GM18502 (cell line): ENCODE data around the gene ZDHHC19.
"Not testable (repeated sequence)": the region's sequence is repeated elsewhere in the genome, so short reads cannot be mapped to it uniquely, and the experiment has no call there.

Experiments used
- ATAC-seq: cut with Tn5 transposase; IDR thresholded peaks from one replicate; pipeline ENCODE4 v1.9.1; 2021; ENCODE audit warnings: mild to moderate bottlenecking; ENCODE audit not compliant: unreplicated experiment, poor library complexity

The ZDHHC19 gene, protein sequence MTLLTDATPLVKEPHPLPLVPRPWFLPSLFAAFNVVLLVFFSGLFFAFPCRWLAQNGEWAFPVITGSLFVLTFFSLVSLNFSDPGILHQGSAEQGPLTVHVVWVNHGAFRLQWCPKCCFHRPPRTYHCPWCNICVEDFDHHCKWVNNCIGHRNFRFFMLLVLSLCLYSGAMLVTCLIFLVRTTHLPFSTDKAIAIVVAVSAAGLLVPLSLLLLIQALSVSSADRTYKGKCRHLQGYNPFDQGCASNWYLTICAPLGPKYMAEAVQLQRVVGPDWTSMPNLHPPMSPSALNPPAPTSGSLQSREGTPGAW

DNA sequence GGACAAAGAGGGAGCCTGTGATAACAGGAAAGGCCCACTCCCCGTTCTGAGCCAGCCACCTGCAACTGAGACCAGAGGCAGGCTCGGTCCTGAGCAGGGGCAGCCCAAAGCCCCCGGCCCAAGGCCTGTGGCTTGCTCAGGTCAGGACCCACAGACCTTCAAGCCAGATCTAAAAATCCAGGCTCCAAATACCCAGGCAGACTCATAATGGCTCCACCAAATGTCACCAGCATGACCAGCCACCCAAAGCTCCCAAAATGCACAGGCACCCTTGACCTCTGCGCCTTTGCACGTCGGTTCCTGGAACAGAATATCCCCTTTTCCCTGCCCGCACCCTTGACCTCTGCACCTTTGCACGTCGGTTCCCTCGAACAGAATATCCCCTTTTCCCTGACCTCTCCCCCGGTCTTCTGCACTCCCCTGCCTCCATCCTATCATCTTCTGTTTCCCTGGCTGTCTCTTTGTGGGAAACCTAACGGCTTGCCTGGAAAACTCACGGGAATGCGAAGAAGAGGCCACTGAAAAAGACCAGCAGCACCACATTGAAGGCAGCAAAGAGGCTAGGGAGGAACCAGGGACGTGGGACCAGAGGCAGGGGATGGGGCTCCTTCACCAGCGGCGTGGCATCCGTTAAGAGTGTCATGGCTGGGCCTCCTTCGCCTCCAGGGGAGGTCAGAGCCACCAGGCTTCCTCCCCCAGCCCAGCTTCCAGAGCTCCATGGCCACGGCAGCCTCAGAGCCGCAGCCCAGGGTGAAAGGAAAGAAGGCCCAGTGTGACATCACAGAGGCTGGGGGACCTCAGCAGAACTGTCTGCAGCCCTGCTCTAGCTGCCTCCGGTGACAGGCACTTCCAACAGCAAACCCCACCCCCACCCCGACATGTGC is at the start of gene ZDHHC19:
Gene ZDHHC19, minus strand, starts transcription at position 728 of the 884 bp plus-strand sequence. Its CDS starts 85 bp downstream, at position 643.
- ATAC-seq = no peak

DNA sequence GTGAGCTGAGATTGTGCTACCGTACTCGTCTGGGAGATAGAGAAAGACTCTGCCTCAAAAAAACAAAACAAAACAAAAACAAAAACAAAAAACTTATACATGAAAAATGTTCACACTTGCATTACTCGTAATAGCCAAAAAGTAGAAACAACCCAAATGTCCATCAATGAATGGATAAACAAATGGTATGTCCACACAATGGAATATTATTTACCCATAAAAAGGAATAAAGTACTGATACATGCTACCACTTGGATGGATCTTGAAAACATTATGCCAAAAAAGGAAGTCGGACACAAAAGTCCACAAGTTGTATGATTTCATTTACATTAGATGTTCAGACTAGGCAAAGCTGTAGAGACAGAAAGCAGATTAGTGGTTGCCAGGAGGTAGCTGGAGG is 49.6 kb upstream of the ZDHHC19 start:
- no peak for ATAC-seq

DNA sequence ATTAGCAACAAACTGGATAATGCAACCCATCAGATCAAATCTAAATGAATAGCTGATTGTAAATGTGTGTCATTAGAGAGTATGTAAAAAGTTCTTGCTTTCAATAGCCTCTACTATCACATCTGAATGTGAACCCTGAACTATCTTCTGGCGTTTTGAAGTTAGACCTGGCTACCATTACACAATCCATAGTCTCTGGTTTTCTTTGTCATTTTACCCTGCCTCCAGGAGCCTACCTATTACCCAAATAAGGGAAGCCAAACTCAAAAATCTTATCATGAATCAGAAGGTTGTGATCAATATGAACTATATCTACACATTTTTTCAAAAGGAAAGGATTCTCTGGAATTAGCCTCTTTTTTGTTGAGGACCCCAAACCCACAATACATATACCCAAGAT is 44.6 kb upstream of the ZDHHC19 start:
- ATAC-seq = no peak

DNA sequence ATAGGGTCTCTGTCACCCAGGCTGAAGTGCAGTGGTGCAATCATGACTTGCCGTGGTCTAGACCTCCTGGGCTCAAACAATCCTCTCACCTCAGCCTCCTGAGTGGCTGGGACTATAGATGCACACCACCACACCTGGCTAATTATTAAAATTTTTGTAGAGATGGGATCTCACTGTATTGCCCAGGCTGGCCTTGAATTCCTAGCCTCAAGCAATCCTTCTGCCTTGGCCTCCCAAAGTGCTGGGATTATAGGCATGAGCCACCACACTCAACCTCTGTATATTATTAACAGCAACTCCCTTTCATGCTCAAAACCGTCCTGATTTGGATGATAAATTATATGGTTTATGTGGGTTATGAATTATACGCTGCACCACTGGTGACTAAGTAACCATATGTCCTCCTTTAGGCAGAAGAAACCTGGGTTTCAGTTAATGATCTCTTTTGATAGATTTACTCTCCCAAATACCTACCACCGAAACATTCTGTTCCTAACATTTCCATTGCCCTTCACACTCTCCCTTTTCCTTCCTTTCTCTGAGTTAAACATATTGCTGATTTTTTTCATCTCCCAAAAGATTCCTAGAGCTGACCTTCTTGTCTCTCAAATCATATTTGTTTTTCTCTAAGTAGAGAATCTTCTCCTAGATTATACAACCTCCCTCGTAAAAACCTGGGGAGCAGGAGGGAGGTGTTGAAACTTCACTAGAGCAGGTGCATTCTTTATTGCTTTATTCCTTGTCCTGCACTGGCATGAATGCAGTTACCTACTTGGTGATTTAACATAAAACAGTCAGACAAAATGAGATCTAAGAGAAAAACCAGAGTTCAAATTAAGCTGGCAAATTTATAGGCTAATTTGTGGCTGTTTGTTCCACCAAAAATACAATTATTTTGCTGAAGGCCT is 43.4 kb upstream of the ZDHHC19 start:
- ATAC-seq = no peak

DNA sequence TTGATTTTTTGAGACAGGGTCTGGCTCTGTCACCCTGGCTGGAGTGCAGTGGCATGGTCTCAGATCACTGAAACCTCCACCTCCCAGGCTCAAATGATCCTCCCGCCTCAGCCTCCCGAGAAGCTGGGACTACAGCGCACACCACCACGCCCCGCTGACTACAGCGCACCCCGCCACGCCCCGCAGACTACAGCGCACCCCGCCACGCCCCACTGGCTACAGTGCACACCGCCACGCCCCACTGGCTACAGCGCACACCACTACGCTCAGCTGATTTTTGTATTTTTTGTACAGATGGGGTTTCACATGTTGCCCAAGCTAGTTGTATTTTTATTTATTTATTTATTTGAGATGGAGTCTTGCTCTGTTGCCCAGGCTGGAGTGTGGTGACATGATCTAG is 40.7 kb upstream of the ZDHHC19 start:
- no peak for ATAC-seq

DNA sequence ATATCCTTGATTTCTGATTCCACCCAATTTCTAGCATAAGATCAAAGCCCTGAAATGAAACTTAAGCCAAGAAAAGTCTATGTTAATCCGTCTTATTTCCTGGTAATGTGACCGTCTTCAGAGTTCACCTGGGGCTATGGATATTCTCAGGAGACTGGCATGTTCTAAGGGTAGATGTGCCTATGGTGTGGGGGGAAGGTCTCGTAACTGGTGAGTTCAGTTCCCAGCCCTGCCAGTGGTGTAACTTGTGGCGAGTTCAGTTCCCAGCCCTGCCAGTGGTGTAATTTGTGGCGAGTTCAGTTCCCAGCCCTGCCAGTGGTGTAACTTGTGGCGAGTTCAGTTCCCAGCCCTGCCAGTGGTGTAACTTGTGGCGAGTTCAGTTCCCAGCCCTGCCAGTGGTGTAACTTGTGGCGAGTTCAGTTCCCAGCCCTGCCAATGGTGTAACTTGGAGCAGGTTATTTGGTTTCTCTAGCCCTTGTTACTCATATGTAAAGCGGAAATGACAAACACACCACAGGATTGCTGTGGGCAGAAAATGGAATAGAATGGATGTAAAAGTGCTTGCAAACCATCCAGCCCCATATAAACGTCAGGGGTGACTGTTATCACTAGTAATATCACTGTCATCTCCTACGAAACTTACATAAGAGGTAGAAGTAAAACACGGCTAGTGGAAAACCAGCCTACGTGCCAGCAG is 35.6 kb upstream of the ZDHHC19 start:
- no peak for ATAC-seq

DNA sequence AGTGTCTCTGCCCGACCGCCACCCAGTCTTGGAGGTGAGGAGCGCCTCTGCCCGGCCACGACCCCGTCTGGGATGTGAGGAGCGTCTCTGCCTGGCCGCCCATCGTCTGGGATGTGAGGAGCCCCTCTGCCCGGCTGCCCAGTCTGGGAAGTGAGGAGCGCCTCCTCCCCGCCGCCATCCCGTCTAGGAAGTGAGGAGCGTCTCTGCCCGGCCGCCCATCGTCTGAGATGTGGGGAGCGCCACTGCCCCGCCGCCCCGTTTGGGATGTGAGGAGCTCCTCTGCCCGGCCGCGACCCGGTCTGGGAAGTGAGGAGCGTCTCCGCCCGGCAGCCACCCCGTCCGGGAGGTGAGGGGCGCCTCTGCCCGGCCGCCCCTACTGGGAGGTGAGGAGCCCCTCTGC is 33.0 kb upstream of the ZDHHC19 start:
- ATAC-seq = not testable (repeated sequence)

DNA sequence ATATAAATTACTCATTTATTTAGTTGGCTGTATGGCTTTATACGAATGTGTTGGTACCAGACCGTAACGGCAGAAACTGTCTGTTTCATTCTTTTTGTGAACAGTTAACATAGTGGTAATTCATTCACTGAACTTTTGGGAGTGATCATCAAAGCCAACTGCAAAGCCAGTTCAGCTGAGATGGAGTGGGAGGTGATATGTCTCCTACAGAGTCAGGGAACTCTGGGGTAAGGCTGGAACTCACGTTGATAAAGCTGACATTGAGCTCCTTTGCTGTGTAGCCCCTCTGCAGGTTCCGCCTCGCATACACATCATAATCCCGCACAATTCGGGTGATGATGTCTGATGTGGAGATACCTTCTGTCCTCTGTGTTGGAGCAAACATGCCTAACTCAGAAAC is 30.5 kb upstream of the ZDHHC19 start:
- no peak for ATAC-seq

DNA sequence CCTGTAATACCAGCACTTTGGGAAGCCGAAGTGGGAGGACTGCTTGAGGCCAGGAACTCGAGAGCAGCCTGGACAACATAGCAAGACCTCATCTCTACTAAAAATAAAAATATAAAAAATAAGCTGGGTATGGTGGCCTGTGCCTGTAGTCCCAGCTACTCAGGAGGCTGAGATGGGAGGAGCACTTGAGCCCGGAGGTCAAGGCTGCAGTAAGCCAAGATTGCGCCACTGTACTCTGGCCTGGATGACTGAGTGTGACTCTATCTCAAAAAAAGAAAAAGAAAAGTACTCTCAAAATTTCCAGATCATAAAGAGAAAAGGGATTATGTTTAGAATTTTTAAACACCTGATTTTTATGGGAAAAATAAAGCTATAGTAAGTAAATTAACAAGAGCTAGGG is 29.2 kb upstream of the ZDHHC19 start:
- ATAC-seq = no peak

DNA sequence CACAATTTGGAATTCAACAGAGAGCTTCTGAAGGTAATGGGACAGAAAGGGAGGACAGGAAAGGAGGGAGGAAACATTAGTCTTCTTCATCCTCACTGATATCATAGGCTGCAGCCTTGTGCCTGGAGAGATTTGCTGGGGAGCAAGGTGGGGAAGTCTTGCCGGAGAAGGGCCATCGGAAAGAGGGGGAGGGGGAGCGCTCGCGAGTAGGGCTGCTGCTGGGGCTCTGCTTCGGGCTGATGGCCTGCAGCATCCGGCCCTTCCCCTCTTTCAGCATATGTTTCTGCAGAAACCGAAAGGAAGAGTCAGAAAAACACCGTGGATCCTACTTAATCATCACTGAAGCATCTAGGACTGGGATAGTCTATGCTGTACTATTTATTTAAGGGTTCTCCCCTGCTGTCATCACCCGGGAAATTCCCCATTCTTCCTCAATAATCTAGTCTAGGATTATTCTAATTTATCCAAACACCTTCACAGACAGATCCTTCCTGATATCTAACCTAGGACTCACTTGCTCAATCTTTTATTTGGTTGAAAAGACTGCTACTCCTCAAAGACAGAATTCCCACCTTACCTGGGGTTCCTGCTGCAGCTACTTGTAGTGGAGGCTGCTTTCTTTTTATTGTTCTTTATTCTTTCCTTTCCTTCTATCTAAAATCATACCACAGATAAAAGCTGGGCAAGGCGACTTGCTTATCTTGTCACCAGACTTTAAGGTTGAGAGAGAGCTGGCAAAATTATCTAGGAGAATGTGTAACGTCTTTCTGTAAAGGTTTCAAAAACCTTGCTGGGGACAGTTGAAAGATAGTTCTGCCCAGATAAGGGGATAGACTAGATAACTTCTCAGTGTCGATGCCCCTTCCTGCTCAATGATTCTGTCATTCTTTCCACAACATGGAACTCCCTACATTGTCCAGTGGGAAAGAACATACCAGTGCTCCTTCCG is 27.7 kb upstream of the ZDHHC19 start:
- no peak for ATAC-seq

DNA sequence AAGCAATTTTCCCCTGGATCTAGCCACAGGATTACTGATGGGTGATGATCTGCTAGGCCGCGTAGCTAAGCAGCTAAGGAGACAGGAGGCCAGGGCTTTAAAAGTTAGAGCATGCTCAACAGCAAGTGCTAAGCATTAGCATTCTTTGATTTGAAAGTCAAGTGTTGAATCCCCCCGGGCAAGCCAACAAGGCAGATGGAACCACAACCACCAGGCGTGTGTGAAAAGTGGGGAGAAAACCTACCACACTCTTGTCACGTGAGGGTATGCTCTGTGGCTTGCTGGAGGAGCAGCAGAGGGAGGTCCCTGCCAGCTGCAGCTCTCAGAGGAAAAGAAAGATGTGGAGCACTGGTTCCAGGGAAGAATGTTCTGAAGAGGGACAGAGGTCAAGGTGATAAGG is 26.0 kb upstream of the ZDHHC19 start:
- ATAC-seq = no peak

DNA sequence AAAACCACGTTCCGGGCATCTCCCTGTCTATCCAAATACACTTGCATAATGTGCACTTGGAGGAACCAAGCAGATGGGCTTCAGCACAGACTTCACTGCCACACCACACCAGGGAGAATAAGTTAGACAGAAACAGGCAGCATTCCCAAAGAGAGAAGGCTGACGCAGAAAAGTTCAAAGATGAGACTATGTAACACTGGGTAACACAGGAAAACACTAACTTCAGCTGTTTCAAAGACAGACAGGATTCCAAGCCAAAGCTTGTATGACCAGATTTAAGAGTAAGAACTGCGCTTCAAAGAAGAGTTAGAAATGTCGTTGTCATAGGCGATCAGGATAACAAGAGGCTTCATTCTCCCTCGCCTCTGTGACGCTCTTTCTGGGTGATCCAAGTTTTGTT is 25.0 kb upstream of the ZDHHC19 start:
- no peak for ATAC-seq

DNA sequence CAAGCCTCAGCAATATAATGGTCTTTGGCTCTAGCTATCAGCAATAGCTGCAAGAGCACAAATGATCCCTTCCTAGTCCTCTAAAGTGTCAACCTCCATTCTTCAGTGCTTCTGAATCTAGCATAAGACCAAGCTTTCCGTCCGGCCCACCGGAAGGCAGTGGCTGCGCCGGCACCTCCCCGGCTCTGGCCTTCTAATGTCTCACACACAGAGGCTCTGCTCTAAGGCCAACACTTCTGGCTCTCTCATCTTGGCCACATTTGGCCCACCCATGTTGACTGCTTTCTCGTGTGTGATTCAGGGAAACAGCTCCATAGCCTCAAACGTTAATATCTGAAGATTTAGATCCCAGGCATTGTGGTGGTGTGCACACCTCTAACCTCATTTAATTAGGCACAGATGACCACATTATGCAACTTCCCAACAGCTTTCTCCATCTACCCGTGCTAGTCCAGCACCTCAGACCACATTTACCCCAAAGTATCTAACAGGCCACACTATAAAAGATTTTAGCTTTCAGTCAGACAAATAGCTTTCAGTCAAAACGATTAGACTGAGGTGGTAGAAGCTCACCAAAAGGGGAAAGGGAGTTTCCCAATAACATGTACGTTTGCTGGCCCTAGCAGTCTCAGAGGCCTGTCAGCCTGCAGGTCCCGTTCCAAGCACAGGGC is 24.4 kb upstream of the ZDHHC19 start:
- no peak for ATAC-seq

DNA sequence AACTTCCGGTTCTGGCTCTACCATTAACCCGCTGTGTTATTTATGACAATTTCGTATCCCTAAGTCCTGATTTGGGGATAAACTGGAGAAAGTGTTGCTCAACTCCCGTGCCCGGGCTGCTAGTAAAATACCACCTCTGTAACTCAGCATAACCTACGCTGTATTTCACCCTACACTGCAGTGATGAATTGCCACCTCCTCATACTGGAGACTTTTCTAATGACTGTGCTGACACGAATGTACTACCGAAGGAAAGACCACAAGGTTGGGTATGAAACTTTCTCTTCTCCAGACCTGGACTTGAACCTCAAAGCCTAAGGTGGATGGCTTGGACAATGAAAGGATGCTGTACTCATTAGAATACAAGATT is 21.7 kb upstream of the ZDHHC19 start:
- ATAC-seq = no peak

DNA sequence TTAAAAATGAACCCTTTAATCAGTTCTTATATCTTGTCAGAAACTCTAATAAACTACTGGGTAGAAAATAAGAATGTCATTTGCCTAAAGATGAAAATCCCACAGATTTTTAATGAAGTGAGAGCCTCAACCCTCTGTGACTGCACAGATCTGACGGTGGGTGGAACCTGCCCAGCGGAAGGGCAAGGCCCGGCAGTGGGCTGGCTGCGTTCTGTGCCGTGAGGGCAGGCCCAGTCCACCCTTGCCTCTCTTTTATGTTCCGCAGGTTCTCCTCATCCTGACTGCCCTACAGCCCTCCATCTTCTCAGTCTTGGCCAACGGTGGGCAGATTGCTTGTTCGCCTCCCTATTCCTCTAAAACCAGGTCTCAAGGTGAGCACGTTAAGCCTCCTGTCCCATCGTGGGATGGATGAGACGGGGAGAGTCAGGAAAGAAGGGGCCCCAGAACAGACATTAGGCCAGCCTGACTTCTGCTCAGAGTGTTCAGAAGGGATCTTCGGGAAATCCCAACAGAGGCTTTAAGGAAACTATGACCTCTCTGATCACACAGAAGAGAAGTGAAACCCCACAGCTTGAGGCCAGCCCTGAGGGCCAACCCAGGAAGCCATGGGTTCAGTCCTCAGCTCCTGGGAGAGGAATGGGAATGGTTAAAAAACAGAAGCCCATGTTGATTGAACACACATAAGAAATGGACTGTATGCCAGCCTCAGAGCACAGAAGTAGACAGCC is 21.1 kb upstream of the ZDHHC19 start:
- no peak for ATAC-seq

DNA sequence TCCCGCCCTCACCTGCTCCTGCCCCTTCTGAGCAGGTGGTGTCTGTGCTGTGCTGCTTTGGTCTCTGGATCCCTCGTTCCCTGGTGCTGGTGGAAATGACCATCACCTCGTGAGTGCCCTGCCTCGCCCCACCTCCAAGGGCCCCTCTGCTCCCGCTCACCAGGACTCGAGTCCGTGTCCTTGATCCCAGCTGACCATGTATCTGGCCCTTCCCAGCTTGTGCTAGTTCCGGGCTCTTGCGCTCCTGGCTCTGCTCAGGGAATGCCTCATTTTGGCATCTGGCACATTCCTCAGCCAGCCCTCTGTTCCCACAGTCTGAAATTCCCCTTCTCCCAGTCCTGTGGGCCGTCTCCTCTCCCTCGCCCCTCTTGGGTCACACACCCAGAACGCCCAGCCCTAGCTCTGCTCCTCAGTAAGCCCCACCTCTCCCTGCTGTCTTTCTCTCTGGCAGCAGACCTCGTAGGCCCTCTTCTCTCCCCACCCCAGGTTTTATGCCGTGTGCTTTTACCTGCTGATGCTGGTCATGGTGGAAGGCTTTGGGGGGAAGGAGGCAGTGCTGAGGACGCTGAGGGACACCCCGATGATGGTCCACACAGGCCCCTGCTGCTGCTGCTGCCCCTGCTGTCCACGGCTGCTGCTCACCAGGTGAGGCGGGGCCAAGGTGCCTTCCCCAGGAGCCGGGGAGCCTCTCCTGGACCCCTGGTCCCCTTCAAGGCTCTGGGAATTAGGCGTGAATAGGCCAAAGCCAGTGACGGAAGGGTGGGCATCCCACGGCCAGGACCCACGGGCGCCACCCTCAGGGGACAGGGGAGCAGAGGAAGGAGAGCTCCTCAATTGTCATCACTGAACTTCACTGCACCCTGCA is 16.7 kb upstream of the ZDHHC19 start:
- ATAC-seq = no peak

DNA sequence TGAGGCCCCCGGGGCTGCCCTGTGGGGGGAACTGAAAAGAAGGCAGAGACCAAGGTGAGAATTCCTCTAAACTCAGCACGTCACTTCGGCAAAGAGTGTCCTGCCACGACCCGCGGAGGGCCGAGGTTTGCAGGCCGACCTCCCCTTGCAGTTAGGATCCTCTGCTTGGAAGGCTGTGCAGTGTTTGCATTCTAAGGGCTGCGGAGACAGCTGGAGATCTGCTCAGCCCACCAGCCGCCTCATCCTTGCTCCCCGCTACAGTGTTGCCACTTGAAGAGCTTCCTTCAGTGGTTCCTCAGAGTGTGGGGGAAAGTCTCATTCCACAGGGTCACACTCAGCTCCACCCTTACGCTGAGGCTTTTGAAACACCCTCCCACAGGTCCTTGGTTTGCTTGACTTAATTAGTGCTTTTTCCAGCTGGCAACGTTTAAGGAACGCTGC is 15.9 kb upstream of the ZDHHC19 start:
- ATAC-seq = no peak
